Effector memory CD8-positive, alpha-beta T cell (primary cell): ENCODE data around the gene FOXE3.
A peak's percentile ranks its signal among the peaks of the same experiment; 100 is the strongest.

Experiments used
- ATAC-seq: fragments of 150-1000 bp; cut with Tn5 transposase; replicated peaks from 2 replicates; pipeline ENCODE4 v1.10.0; 2021; ENCODE audit warnings: mild to moderate bottlenecking, moderate library complexity
- DNase-seq, 3 experiments: peaks; one replicate each; pipeline ENCODE4 v3.0.0; 2021
- H3K27ac Mint-ChIP-seq, 2 donors: one replicate each; pipeline ENCODE4 v1.8.0; 2022; ENCODE audit warnings: mild to moderate bottlenecking in 2 of 2, mixed read lengths in 2 of 2, moderate library complexity in 2 of 2
- H3K27me3 Mint-ChIP-seq, 2 donors: one replicate each; pipeline ENCODE4 v1.8.0; 2022; ENCODE audit warnings: mixed read lengths in 2 of 2
- H3K36me3 Mint-ChIP-seq: one replicate; pipeline ENCODE4 v1.8.0; 2022; ENCODE audit warnings: mild to moderate bottlenecking, moderate library complexity, mixed read lengths; ENCODE audit not compliant: insufficient read depth
- H3K4me1 Mint-ChIP-seq, 2 donors: one replicate each; pipeline ENCODE4 v1.8.0; 2022; ENCODE audit warnings: low read depth in 2 of 2, mixed read lengths in 2 of 2
- H3K4me3 Mint-ChIP-seq, 2 donors: one replicate each; pipeline ENCODE4 v1.8.0; 2022; ENCODE audit warnings: mild to moderate bottlenecking in 2 of 2, mixed read lengths in 2 of 2, moderate library complexity in 2 of 2
- H3K9me3 Mint-ChIP-seq, 2 donors: one replicate each; pipeline ENCODE4 v1.8.0; 2022; ENCODE audit warnings: mixed read lengths in 2 of 2
- total RNA-seq, 9 experiments: gene quantifications; one replicate each; lab custom pipeline; 2026; lab: John Stamatoyannopoulos, UW

Gene FOXE3
- total RNA-seq: 0 to 0.10 (median 0) reads per million in 9 experiments

- Mint-ChIP-seq H3K27me3 (peaks cover 43 to 62% of the 10 kb centered on the region in 2 donors), H3K4me3 (peak within 1 kb of the TSS; percentile 70 to 72), H3K4me1 (peaks cover 6 to 8% of the 10 kb centered on the region in 2 donors), H3K27ac (no peak within 1 kb of the TSS), H3K9me3 (no peaks in the 10 kb centered on the region), H3K36me3 (no peaks in the 10 kb centered on the region)
- ATAC-seq (no peak), DNase-seq (no peak)
These were observed at the start of gene FOXE3 for GRCh38 chr1:47415728-47416318. TSS of gene FOXE3 (plus strand) at chr1:47416285. CDS start at chr1:47416316, 31 bp downstream.

- ATAC-seq: no peak
- peaks cover 37% of the 10 kb centered on the region for H3K36me3 Mint-ChIP-seq
- no peak overlapping the region for H3K4me3 Mint-ChIP-seq
- H3K4me1 Mint-ChIP-seq: peaks cover 4 to 6% of the 10 kb centered on the region in 2 donors
- DNase-seq: no peak
- H3K9me3 Mint-ChIP-seq: no peaks in the 10 kb centered on the region
- H3K27ac Mint-ChIP-seq: no peak overlapping the region
- H3K27me3 Mint-ChIP-seq: no peaks in the 10 kb centered on the region
These were observed 48.4 kb upstream of the FOXE3 start for GRCh38 chr1:47367651-47368050.

GRCh38 chr1:47371016-47371517 is 45.0 kb upstream of the FOXE3 start:
- peaks cover 69% of the 10 kb centered on the region for H3K36me3 Mint-ChIP-seq

GRCh38 chr1:47374501-47374900 is 41.6 kb upstream of the FOXE3 start:
- Mint-ChIP-seq H3K27me3 (no peaks in the 10 kb centered on the region), H3K9me3 (no peaks in the 10 kb centered on the region), H3K36me3 (peaks cover 79% of the 10 kb centered on the region), H3K4me1 (no peaks in the 10 kb centered on the region), H3K27ac (no peak overlapping the region), H3K4me3 (no peak overlapping the region)
- DNase-seq (no peak), ATAC-seq (no peak)

More at GRCh38 chr1:47371016-47371517, 45.0 kb upstream of the FOXE3 start:
- H3K4me3 Mint-ChIP-seq: no peak overlapping the region
- no peaks in the 10 kb centered on the region for H3K27me3 Mint-ChIP-seq
- no peaks in the 10 kb centered on the region for H3K9me3 Mint-ChIP-seq
- ATAC-seq: no peak
- H3K4me1 Mint-ChIP-seq: no peaks in the 10 kb centered on the region
- no peak overlapping the region for H3K27ac Mint-ChIP-seq
- no peak for DNase-seq

- H3K4me3 Mint-ChIP-seq: no peak overlapping the region
- ATAC-seq (no peak), DNase-seq (no peak)
- H3K27me3 Mint-ChIP-seq: no peaks in the 10 kb centered on the region
- H3K36me3 Mint-ChIP-seq: peaks cover 54% of the 10 kb centered on the region
- no peaks in the 10 kb centered on the region for H3K9me3 Mint-ChIP-seq
- H3K27ac Mint-ChIP-seq: no peak overlapping the region
- H3K4me1 Mint-ChIP-seq: no peaks in the 10 kb centered on the region
These were observed 37.9 kb upstream of the FOXE3 start for GRCh38 chr1:47378147-47378546.

GRCh38 chr1:47380699-47381098 is 35.4 kb upstream of the FOXE3 start:
- peaks cover 28% of the 10 kb centered on the region for H3K36me3 Mint-ChIP-seq
- no peaks in the 10 kb centered on the region for H3K4me1 Mint-ChIP-seq
- ATAC-seq: no peak

GRCh38 chr1:47382399-47382983 is 33.6 kb upstream of the FOXE3 start:
- H3K4me3 Mint-ChIP-seq: no peak overlapping the region
- H3K27me3 Mint-ChIP-seq: no peaks in the 10 kb centered on the region
- H3K36me3 Mint-ChIP-seq: peaks cover 22% of the 10 kb centered on the region
- H3K9me3 Mint-ChIP-seq: no peaks in the 10 kb centered on the region
- H3K27ac Mint-ChIP-seq: peak overlapping the region in 1 of 2 donors; percentile 64
- ATAC-seq: no peak
- no peaks in the 10 kb centered on the region for H3K4me1 Mint-ChIP-seq
- DNase-seq: no peak

More at GRCh38 chr1:47380699-47381098, 35.4 kb upstream of the FOXE3 start:
- DNase-seq: no peak
- H3K27me3 Mint-ChIP-seq: no peaks in the 10 kb centered on the region
- H3K4me3 Mint-ChIP-seq: no peak overlapping the region
- H3K27ac Mint-ChIP-seq: no peak overlapping the region
- no peaks in the 10 kb centered on the region for H3K9me3 Mint-ChIP-seq

GRCh38 chr1:47384083-47384482 is 32.0 kb upstream of the FOXE3 start:
- H3K27ac Mint-ChIP-seq: peak overlapping the region in 1 of 2 donors; percentile 5
- H3K27me3 Mint-ChIP-seq: no peaks in the 10 kb centered on the region
- no peaks in the 10 kb centered on the region for H3K9me3 Mint-ChIP-seq
- peaks cover 5 to 6% of the 10 kb centered on the region in 2 donors for H3K4me1 Mint-ChIP-seq
- ATAC-seq (no peak), DNase-seq (no peak)
- H3K4me3 Mint-ChIP-seq: no peak overlapping the region
- peaks cover 11% of the 10 kb centered on the region for H3K36me3 Mint-ChIP-seq

- no peak overlapping the region for H3K4me3 Mint-ChIP-seq
- ATAC-seq: no peak
- no peaks in the 10 kb centered on the region for H3K9me3 Mint-ChIP-seq
- peaks cover 5% of the 10 kb centered on the region for H3K36me3 Mint-ChIP-seq
- no peaks in the 10 kb centered on the region for H3K27me3 Mint-ChIP-seq
- peaks cover 7 to 8% of the 10 kb centered on the region in 2 donors for H3K4me1 Mint-ChIP-seq
- DNase-seq: no peak
- peak overlapping the region; percentile 71 to 81 for H3K27ac Mint-ChIP-seq
These were observed 31.1 kb upstream of the FOXE3 start for GRCh38 chr1:47385020-47385419.

GRCh38 chr1:47386268-47386667 is 29.8 kb upstream of the FOXE3 start:
- ATAC-seq (no peak), DNase-seq (no peak)
- H3K4me3 Mint-ChIP-seq: no peak overlapping the region
- no peak overlapping the region for H3K27ac Mint-ChIP-seq
- H3K36me3 Mint-ChIP-seq: no peaks in the 10 kb centered on the region
- H3K9me3 Mint-ChIP-seq: no peaks in the 10 kb centered on the region
- H3K4me1 Mint-ChIP-seq: peaks cover 7 to 8% of the 10 kb centered on the region in 2 donors
- H3K27me3 Mint-ChIP-seq: peaks cover 0 to 7% of the 10 kb centered on the region in 2 donors

GRCh38 chr1:47388030-47388890 is 27.8 kb upstream of the FOXE3 start:
- Mint-ChIP-seq H3K4me3 (no peak overlapping the region), H3K9me3 (no peaks in the 10 kb centered on the region), H3K36me3 (no peaks in the 10 kb centered on the region), H3K4me1 (peaks cover 7 to 8% of the 10 kb centered on the region in 2 donors), H3K27ac (no peak overlapping the region), H3K27me3 (peaks cover 7 to 12% of the 10 kb centered on the region in 2 donors)
- ATAC-seq (no peak), DNase-seq (no peak)

GRCh38 chr1:47388891-47389238 is 27.2 kb upstream of the FOXE3 start:
- Mint-ChIP-seq H3K4me3 (no peak overlapping the region), H3K4me1 (peaks cover 7 to 8% of the 10 kb centered on the region in 2 donors), H3K9me3 (no peaks in the 10 kb centered on the region), H3K36me3 (no peaks in the 10 kb centered on the region), H3K27ac (no peak overlapping the region), H3K27me3 (peaks cover 11 to 18% of the 10 kb centered on the region in 2 donors)
- DNase-seq: peak; percentile 3 to 22 (median 11)
- peak; percentile 37 for ATAC-seq

GRCh38 chr1:47389731-47390130 is 26.4 kb upstream of the FOXE3 start:
- ATAC-seq: no peak
- peaks cover 7 to 8% of the 10 kb centered on the region in 2 donors for H3K4me1 Mint-ChIP-seq
- no peaks in the 10 kb centered on the region for H3K36me3 Mint-ChIP-seq
- no peak overlapping the region for H3K27ac Mint-ChIP-seq
- no peaks in the 10 kb centered on the region for H3K9me3 Mint-ChIP-seq
- no peak for DNase-seq
- no peak overlapping the region for H3K4me3 Mint-ChIP-seq
- peaks cover 17 to 25% of the 10 kb centered on the region in 2 donors for H3K27me3 Mint-ChIP-seq
